HepG2 (cell line): ENCODE measurements around the gene TACC2. TPM values are rescaled to one million over a fixed set of nuclear protein-coding genes. Genes with fewer than 3 reads are reported as not detected.

ENCODE experiments used
- ATAC-seq: fragments of 200-7000 bp; cut with Tn5 transposase; 3 replicates; pipeline ENCODE4 v1.9.1; 2020; ENCODE audit warnings: mild to moderate bottlenecking, moderate library complexity
- BruUV-seq: library from RNA; stranded (reverse); fragments of 400-500 nt; replicated peaks from 2 replicates; lab custom pipeline; 2021; lab: Mats Ljungman, UMichigan
- CTCF ChIA-PET: fragments of 300-600 bp; formaldehyde crosslinking; extraction: SDS; loops from one replicate; lab custom pipeline; 2021; ENCODE audit warnings: low total read pairs, inconsistent platforms, low intra/inter-chr PET ratio; lab: Yijun Ruan, JAX
- POLR2A ChIA-PET: fragments of 350-600 bp; sonication (Branson Sonifier 250); formaldehyde crosslinking; loops from one replicate; lab custom pipeline; 2020; ENCODE audit warnings: antibody characterized with exemption, inconsistent platforms; lab: Yijun Ruan, JAX
- DNase-seq: peaks from one replicate; pipeline ENCODE4 v3.0.0-alpha.2; 2015; ENCODE audit warnings: low spot score
- FAIRE-seq: peaks from 3 replicates; lab custom pipeline; 2011; peaks lifted over from hg19 to GRCh38; lab: Jason Lieb, UNC
- H2AFZ ChIP-seq: one replicate; pipeline ENCODE4 v1.6.1; 2011; ENCODE audit warnings: low read length, inconsistent platforms
- H3K27ac ChIP-seq: fragments of 300-600 bp; 3 replicates; pipeline ENCODE4 v1.8.0; 2011; ENCODE audit warnings: mixed run types, mild to moderate bottlenecking, mixed read lengths, low read length, inconsistent platforms; ENCODE audit not compliant: insufficient read depth; ENCODE audit errors: extremely low read length
- H3K27me3 ChIP-seq, 2 experiments: fragments of 200-600 bp in 1 of 2; 2 replicates in 1 of 2; 3 replicates in 1 of 2; pipeline versions ENCODE4 v1.6.0 to v1.8.0; 2011; ENCODE audit warnings: low read length in 2 of 2, mild to moderate bottlenecking in 2 of 2, moderate library complexity in 2 of 2, inconsistent platforms in 1 of 2; ENCODE audit not compliant: insufficient read depth in 2 of 2, control insufficient read depth in 1 of 2
- H3K36me3 ChIP-seq, 2 experiments: fragments of 200-600 bp in 1 of 2; replicated peaks in 1 of 2; 2 replicates in 1 of 2; 3 replicates in 1 of 2; pipeline versions ENCODE4 v1.5.1 to v1.8.0; 2011; ENCODE audit warnings: low read length in 2 of 2, inconsistent platforms in 1 of 2; ENCODE audit not compliant: insufficient read depth in 2 of 2, control insufficient read depth in 1 of 2
- H3K4me1 ChIP-seq: 2 replicates; pipeline ENCODE4 v1.5.1; 2012; ENCODE audit warnings: low read length, inconsistent platforms; ENCODE audit not compliant: insufficient read depth
- H3K4me2 ChIP-seq: 2 replicates; pipeline ENCODE4 v1.6.0; 2011; ENCODE audit warnings: low read depth, low read length, inconsistent platforms
- H3K4me3 ChIP-seq, 3 experiments: fragments of 200-600 bp in 1 of 3; sonication (generic), shearing (Covaris generic) in 1 of 3; replicated peaks in 1 of 3; 2 replicates each; pipeline ENCODE4 v1.5.1; 2011 to 2016; ENCODE audit warnings: low read length in 3 of 3, inconsistent platforms in 2 of 3, low read depth in 2 of 3, mild to moderate bottlenecking in 2 of 3, control low read depth in 1 of 3, mixed read lengths in 1 of 3; ENCODE audit not compliant: insufficient read depth in 1 of 3
- H3K79me2 ChIP-seq: one replicate; pipeline ENCODE4 v1.6.1; 2011; ENCODE audit warnings: low read length, inconsistent platforms; ENCODE audit not compliant: insufficient read depth
- H3K9ac ChIP-seq: 2 replicates; pipeline ENCODE4 v1.6.0; 2011; ENCODE audit warnings: mild to moderate bottlenecking, low read depth, low read length, inconsistent platforms; ENCODE audit not compliant: insufficient read depth
- H3K9me3 ChIP-seq: 2 replicates; pipeline ENCODE4 v1.5.1; 2012; ENCODE audit warnings: mild to moderate bottlenecking, low read length
- H4K20me1 ChIP-seq: 2 replicates; pipeline ENCODE4 v1.6.0; 2011; ENCODE audit warnings: inconsistent platforms, mild to moderate bottlenecking, low read length, moderate library complexity; ENCODE audit not compliant: insufficient read depth
- AKAP8 ChIP-seq: sonication (generic); formaldehyde crosslinking; IDR thresholded peaks from 2 replicates; pipeline ENCODE4 v1.5.1; 2020; ENCODE audit warnings: mild to moderate bottlenecking, missing genetic modification reagents
- ATF7-NPFF ChIP-seq: sonication (generic); formaldehyde crosslinking; IDR thresholded peaks from 2 replicates; pipeline ENCODE4 v1.8.1; 2023; ENCODE audit warnings: mild to moderate bottlenecking, low read depth, missing genetic modification reagents, moderate library complexity
- ATRX ChIP-seq: sonication (generic); formaldehyde crosslinking; IDR thresholded peaks from 2 replicates; pipeline ENCODE4 v1.4.0; 2020; ENCODE audit warnings: missing genetic modification reagents, borderline replicate concordance
- BCLAF1 ChIP-seq: fragments of 450-650 bp; IDR thresholded peaks from 2 replicates; pipeline ENCODE4 v1.6.1; 2017; ENCODE audit warnings: mild to moderate bottlenecking
- EP300 ChIP-seq, 3 experiments: sonication (generic) in 1 of 3; formaldehyde crosslinking in 1 of 3; IDR thresholded peaks; 2 replicates each; pipeline versions ENCODE4 v1.5.1 to v1.6.1; 2011 to 2020; ENCODE audit warnings: low read depth in 2 of 3, low read length in 2 of 3, borderline replicate concordance in 1 of 3, improper control_type of control experiment in 1 of 3, mild to moderate bottlenecking in 1 of 3, missing genetic modification reagents in 1 of 3, moderate library complexity in 1 of 3
- FOXO4 ChIP-seq: sonication (generic); formaldehyde crosslinking; conservative IDR thresholded peaks from 2 replicates; pipeline ENCODE4 v1.8.1; 2023; ENCODE audit warnings: missing genetic modification reagents
- GABPB1 ChIP-seq: IDR thresholded peaks from 2 replicates; pipeline ENCODE4 v1.6.1; 2016; ENCODE audit warnings: mild to moderate bottlenecking, missing genetic modification reagents, moderate library complexity, missing compliant biosample characterization
- KDM6A ChIP-seq: IDR thresholded peaks from 2 replicates; pipeline ENCODE4 v1.6.1; 2016; ENCODE audit warnings: low read depth
- SMC3 ChIP-seq: IDR thresholded peaks from 2 replicates; pipeline ENCODE4 v1.6.1; 2011; ENCODE audit warnings: low read length, improper control_type of control experiment
- ZNF326 ChIP-seq: sonication (generic); formaldehyde crosslinking; IDR thresholded peaks from 2 replicates; pipeline ENCODE4 v1.4.0; 2020; ENCODE audit warnings: missing genetic modification reagents, borderline replicate concordance
- ZNF362 ChIP-seq: sonication (generic); formaldehyde crosslinking; IDR thresholded peaks from 2 replicates; pipeline ENCODE4 v1.4.0; 2020; ENCODE audit warnings: missing genetic modification reagents, mild to moderate bottlenecking, borderline replicate concordance
- WGBS: methylation state at CpG from one replicate; pipeline ENCODE4 v1.1.6; 2017; ENCODE audit warnings: low lambda C conversion rate; 5-methylcytosine and 5-hydroxymethylcytosine counted together
- in situ Hi-C: cut with HindIII; loops from 2 replicates; pipeline ENCODE4 v1.10.0; 2017; ENCODE audit warnings: low pct_unique_long_range_greater_than_20kb; ENCODE audit not compliant: extremely low pct_ligation_motif_present
- intact Hi-C: fragments of 100-400 bp; cut with micrococcal nuclease; formaldehyde crosslinking; loops from one replicate; pipeline ENCODE4 v1.10.0; 2022; ENCODE audit not compliant: unreplicated experiment
- polyA plus RNA-seq, 8 experiments: library from polyadenylated mRNA; depleted of rRNA in 3 of 8; stranded (reverse) in 7 of 8; unstranded in 1 of 8; fragments of >200 nt; fragmentation: Illumina TruSeq in 4 of 8; extraction: Trizol in 4 of 8; gene quantifications; 2 replicates each; pipeline versions ENCODE4 v1.2.1 to v1.2.3, GENCODE V29; 2011 to 2016; ENCODE audit warnings: low read depth in 4 of 8, missing spikeins in 1 of 8, mixed read lengths in 1 of 8; ENCODE audit not compliant: insufficient read depth in 1 of 8
- total RNA-seq, 5 experiments: library from RNA; depleted of rRNA; stranded (reverse); fragments of >200 nt; fragmentation: Illumina TruSeq; extraction: Trizol; gene quantifications; 2 replicates each; pipeline ENCODE4 v1.2.3, GENCODE V29; 2016; ENCODE audit warnings: low read depth in 1 of 5

The TACC2 gene
- total and polyA plus RNA-seq, 2 of the 13 experiments (the other 11 are each of a cell fraction or from before 2014, with no cell fraction given): 11.8 to 16.0 TPM

- TF ChIP-seq ZNF362 (CRISPR knock-in tag) (no peak), BCLAF1 (no peak), ATRX (CRISPR knock-in tag) (no peak), EP300 (IDR thresholded peaks at IDR 0.05; ENCODE audit: low read depth in 2 of 2, low read length in 2 of 2) (no peak), EP300 (CRISPR knock-in tag; IDR thresholded peaks at IDR 0.05; ENCODE audit: borderline replicate concordance) (no peak), KDM6A (CRISPR knock-in tag) (no peak), AKAP8 (CRISPR knock-in tag) (no peak), ZNF326 (CRISPR knock-in tag) (no peak), ATF7-NPFF (CRISPR knock-in tag) (no peak), GABPB1 (no peak), SMC3 (no peak), FOXO4 (CRISPR knock-in tag) (no peak)
- Histone ChIP-seq H3K9ac (no peak overlapping the region), H3K4me2 (no peak overlapping the region), H3K36me3 (peaks cover 19 to 33% of the 10 kb centered on the region in 2 experiments), H2AFZ (no peak overlapping the region), H4K20me1 (peaks cover 18% of the 10 kb centered on the region), H3K4me3 (no peak overlapping the region), H3K27me3 (no peaks in the 10 kb centered on the region), H3K79me2 (peaks cover 7% of the 10 kb centered on the region), H3K9me3 (no peaks in the 10 kb centered on the region), H3K4me1 (peaks cover 12% of the 10 kb centered on the region), H3K27ac (no peak overlapping the region)
- FAIRE-seq (no peak), DNase-seq (no peak), ATAC-seq (no peak)
- intact Hi-C loops (no loop called here), in situ Hi-C loops (no loop called here)
- ChIA-PET POLR2A (no interaction called here), CTCF (no interaction called here)
- BruUV-seq: no TSS peak
- WGBS: 94% methylated on average over 15 of the region's 16 CpGs
Measured at GRCh38 chr10:122138831-122139625, 150.1 kb downstream of the TACC2 start.
